Loucy (cell line): ENCODE data around the gene ARHGAP26.

ENCODE experiments used
- H2AFZ ChIP-seq: fragments of 200-600 bp; sonication (generic); 2 replicates; pipeline ENCODE4 v1.6.0; 2016; ENCODE audit warnings: antibody characterized with exemption, mild to moderate bottlenecking, low read length, moderate library complexity
- H3F3A ChIP-seq: fragments of 200-600 bp; 2 replicates; pipeline ENCODE4 v1.6.0; 2016; ENCODE audit warnings: antibody characterized with exemption, low read depth, mild to moderate bottlenecking
- H3K27me3 ChIP-seq: fragments of 200-600 bp; sonication (generic); 2 replicates; pipeline ENCODE4 v1.6.1; 2014; ENCODE audit warnings: low read length, mild to moderate bottlenecking; ENCODE audit not compliant: insufficient read depth, poor library complexity, severe bottlenecking
- H3K36me3 ChIP-seq: fragments of 200-600 bp; sonication (generic); 2 replicates; pipeline ENCODE4 v1.6.1; 2016; ENCODE audit warnings: low read length; ENCODE audit not compliant: insufficient read depth
- H3K4me1 ChIP-seq: fragments of 200-600 bp; sonication (generic); 2 replicates; pipeline ENCODE4 v1.5.1; 2014; ENCODE audit warnings: low read length, mild to moderate bottlenecking; ENCODE audit not compliant: insufficient read depth, poor library complexity, severe bottlenecking
- H3K4me2 ChIP-seq: fragments of 200-600 bp; sonication (generic); 2 replicates; pipeline ENCODE4 v1.6.0; 2014; ENCODE audit warnings: antibody characterized with exemption, low read length, low read depth, mild to moderate bottlenecking; ENCODE audit not compliant: poor library complexity, severe bottlenecking
- H3K4me3 ChIP-seq: fragments of 200-600 bp; sonication (generic); 2 replicates; pipeline ENCODE4 v1.5.1; 2014; ENCODE audit warnings: low read length, mild to moderate bottlenecking, mixed read lengths; ENCODE audit not compliant: poor library complexity, severe bottlenecking
- H3K79me2 ChIP-seq: fragments of 200-600 bp; sonication (generic); 2 replicates; pipeline ENCODE4 v1.6.1; 2014; ENCODE audit warnings: low read length; ENCODE audit not compliant: insufficient read depth
- H3K9ac ChIP-seq: fragments of 200-600 bp; sonication (generic); 2 replicates; pipeline ENCODE4 v1.6.0; 2014; ENCODE audit warnings: mild to moderate bottlenecking, low read depth, low read length, moderate library complexity; ENCODE audit not compliant: poor library complexity, severe bottlenecking
- H3K9me2 ChIP-seq: fragments of 200-600 bp; sonication (generic); replicated peaks from 2 replicates; pipeline ENCODE4 v1.6.1; 2016; ENCODE audit warnings: low read depth, low read length, mixed read lengths
- H3K9me3 ChIP-seq: fragments of 200-600 bp; sonication (generic); 2 replicates; pipeline ENCODE4 v1.6.1; 2014; ENCODE audit warnings: mild to moderate bottlenecking, antibody characterized with exemption, low read length, low read depth; ENCODE audit not compliant: insufficient read depth
- H4K20me1 ChIP-seq: fragments of 200-600 bp; sonication (generic); 2 replicates; pipeline ENCODE4 v1.6.0; 2014; ENCODE audit warnings: antibody characterized with exemption, low read length, mild to moderate bottlenecking; ENCODE audit not compliant: insufficient read depth, poor library complexity, severe bottlenecking
- EZH2phosphoT487 ChIP-seq: fragments of 200-600 bp; IDR thresholded peaks from 2 replicates; pipeline ENCODE4 v1.6.1; 2018; ENCODE audit warnings: antibody characterized with exemption, mild to moderate bottlenecking, moderate library complexity, borderline replicate concordance
- TF ChIP-seq, protein P1 (sequence below): fragments of 200-600 bp; sonication (generic); conservative IDR thresholded peaks from 2 replicates; pipeline ENCODE4 v1.5.1; 2014; ENCODE audit warnings: mild to moderate bottlenecking, antibody characterized with exemption, low read length

Gene ARHGAP26

DNA sequence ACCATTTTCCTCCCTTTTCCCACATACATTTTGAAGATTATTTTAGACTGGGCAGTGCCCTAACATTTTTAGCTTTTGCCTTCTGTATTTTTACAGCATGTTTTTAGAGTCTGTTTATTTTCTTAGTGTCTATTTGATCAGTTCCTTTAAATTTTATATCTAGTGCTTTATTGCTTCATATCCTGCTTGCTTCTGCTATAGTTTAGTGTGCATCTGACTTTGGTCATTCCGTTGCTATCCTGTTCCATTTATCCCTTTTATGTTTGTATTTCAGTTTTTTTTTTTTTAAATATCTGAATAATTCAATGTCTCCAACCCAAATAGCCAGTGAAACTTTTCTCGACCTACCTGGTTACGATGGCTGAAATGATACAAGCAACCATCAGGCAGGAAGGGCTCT lies 203.8 kb downstream of the ARHGAP26 start:
- no peaks in the 10 kb centered on the region for H3K79me2 ChIP-seq
- H3K4me3 ChIP-seq, result no peak overlapping the region
- peaks cover 28% of the 10 kb centered on the region for H3K4me1 ChIP-seq
- no peaks in the 10 kb centered on the region for H3F3A ChIP-seq
- H2AFZ ChIP-seq, result no peak overlapping the region
- no peaks in the 10 kb centered on the region for H3K36me3 ChIP-seq
- H3K9ac ChIP-seq, result no peak overlapping the region
- H4K20me1 ChIP-seq, result no peaks in the 10 kb centered on the region
- TF ChIP-seq EZH2phosphoT487, result no peak
- TF ChIP-seq, protein P1, sequence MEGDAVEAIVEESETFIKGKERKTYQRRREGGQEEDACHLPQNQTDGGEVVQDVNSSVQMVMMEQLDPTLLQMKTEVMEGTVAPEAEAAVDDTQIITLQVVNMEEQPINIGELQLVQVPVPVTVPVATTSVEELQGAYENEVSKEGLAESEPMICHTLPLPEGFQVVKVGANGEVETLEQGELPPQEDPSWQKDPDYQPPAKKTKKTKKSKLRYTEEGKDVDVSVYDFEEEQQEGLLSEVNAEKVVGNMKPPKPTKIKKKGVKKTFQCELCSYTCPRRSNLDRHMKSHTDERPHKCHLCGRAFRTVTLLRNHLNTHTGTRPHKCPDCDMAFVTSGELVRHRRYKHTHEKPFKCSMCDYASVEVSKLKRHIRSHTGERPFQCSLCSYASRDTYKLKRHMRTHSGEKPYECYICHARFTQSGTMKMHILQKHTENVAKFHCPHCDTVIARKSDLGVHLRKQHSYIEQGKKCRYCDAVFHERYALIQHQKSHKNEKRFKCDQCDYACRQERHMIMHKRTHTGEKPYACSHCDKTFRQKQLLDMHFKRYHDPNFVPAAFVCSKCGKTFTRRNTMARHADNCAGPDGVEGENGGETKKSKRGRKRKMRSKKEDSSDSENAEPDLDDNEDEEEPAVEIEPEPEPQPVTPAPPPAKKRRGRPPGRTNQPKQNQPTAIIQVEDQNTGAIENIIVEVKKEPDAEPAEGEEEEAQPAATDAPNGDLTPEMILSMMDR, result no peak
- no peaks in the 10 kb centered on the region for H3K27me3 ChIP-seq
- no peaks in the 10 kb centered on the region for H3K9me3 ChIP-seq
- no peaks in the 10 kb centered on the region for H3K9me2 ChIP-seq
- H3K4me2 ChIP-seq, result no peak overlapping the region

DNA sequence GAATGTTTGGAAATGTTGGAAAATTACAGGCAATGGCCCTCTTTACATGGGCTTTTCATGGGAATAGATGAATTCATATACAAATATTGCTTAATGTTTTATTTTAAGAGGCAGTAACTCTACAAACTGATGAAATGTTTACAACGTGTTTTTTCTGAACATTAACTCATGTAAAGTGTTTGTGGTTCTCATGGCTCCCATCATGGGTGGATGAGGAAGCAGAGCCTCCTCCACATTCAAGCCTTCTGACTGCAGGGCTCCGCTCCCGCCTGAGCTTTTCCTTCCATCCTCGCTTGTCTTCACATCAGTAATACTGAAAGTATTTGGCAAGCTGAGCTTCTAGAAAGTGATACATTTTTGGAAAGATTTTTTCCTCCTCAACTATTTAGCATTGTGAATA lies 204.2 kb downstream of the ARHGAP26 start:
- no peak overlapping the region for H3K4me2 ChIP-seq
- H3F3A ChIP-seq, result no peaks in the 10 kb centered on the region
- H3K27me3 ChIP-seq, result no peaks in the 10 kb centered on the region
- no peak overlapping the region for H2AFZ ChIP-seq
- H3K79me2 ChIP-seq, result no peaks in the 10 kb centered on the region
- H3K9me3 ChIP-seq, result no peaks in the 10 kb centered on the region
- no peaks in the 10 kb centered on the region for H4K20me1 ChIP-seq
- no peak overlapping the region for H3K4me3 ChIP-seq
- H3K4me1 ChIP-seq, result peaks cover 29% of the 10 kb centered on the region
- no peaks in the 10 kb centered on the region for H3K9me2 ChIP-seq
- no peaks in the 10 kb centered on the region for H3K36me3 ChIP-seq
- TF ChIP-seq, protein P1, result no peak
- TF ChIP-seq EZH2phosphoT487, result no peak
- H3K9ac ChIP-seq, result no peak overlapping the region

DNA sequence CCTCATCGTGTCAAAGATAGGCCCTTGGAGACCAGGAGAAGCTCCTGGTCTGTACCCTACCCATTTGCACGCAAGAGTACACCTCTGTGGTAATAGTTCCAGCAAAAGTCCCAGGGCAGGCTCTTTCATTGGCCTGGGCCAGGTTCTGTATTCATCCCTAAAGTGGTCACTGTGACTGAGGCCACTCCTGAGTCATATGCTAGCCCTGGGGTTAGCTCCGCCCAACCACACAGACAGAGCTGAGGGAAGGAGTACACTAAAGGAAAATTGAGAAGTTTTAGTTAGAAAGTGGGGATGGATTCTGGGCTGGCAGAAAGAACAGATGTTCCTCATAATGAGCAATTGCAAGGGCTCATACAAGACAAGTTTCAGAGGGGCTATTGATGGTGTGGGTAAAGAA lies 206.7 kb downstream of the ARHGAP26 start:
- H3K36me3 ChIP-seq, result no peaks in the 10 kb centered on the region
- no peaks in the 10 kb centered on the region for H4K20me1 ChIP-seq
- no peaks in the 10 kb centered on the region for H3K27me3 ChIP-seq
- H2AFZ ChIP-seq, result no peak overlapping the region
- no peaks in the 10 kb centered on the region for H3K9me2 ChIP-seq
- TF ChIP-seq, protein P1, result no peak
- no peak for TF ChIP-seq EZH2phosphoT487
- no peak overlapping the region for H3K9ac ChIP-seq
- H3K4me3 ChIP-seq, result no peak overlapping the region
- peak overlapping the region; percentile 48 for H3K4me2 ChIP-seq
- no peaks in the 10 kb centered on the region for H3K79me2 ChIP-seq
- no peaks in the 10 kb centered on the region for H3K9me3 ChIP-seq
- H3F3A ChIP-seq, result no peaks in the 10 kb centered on the region
- H3K4me1 ChIP-seq, result peaks cover 37% of the 10 kb centered on the region
